Peyer's patch (tissue), 4 donors: ENCODE data around the gene EPS8L3.

Experiments
- CTCF ChIP-seq, 6 experiments: fragments of 450-650 bp in 4 of 6; fragments of 200-600 bp in 2 of 6; sonication (generic) in 1 of 6; IDR thresholded peaks; one replicate each; pipeline ENCODE4 v1.5.1; 2017 to 2019; ENCODE audit warnings: antibody characterized with exemption in 6 of 6, mild to moderate bottlenecking in 3 of 6, moderate library complexity in 1 of 6
- POLR2A ChIP-seq, 2 donors: fragments of 450-650 bp; IDR thresholded peaks; one replicate each; pipeline ENCODE4 v1.5.1; 2017; ENCODE audit warnings: antibody characterized with exemption in 2 of 2, mild to moderate bottlenecking in 2 of 2, moderate library complexity in 2 of 2

GRCh38 chr1:109730666-109731065 lies 33.1 kb downstream of the EPS8L3 start:
- TF ChIP-seq CTCF (IDR thresholded peaks at IDR 0.05) (no peak), POLR2A (IDR thresholded peaks at IDR 0.05) (no peak)
